H9 (cell line): Measurements from ENCODE around the gene FREM1. TPM values are rescaled to one million over a fixed set of nuclear protein-coding genes. Genes with fewer than 3 reads are reported as not detected.

ENCODE experiments used
- DNase-seq: peaks from one replicate; pipeline ENCODE4 v3.0.0-alpha.2; 2017
- H2AFZ ChIP-seq: one replicate; pipeline ENCODE4 v1.6.1; 2013; ENCODE audit warnings: mild to moderate bottlenecking, low read length, control low read depth, moderate library complexity
- H2AK5ac ChIP-seq: 2 replicates; pipeline ENCODE4 v1.6.1; 2013; ENCODE audit warnings: low read length, control low read depth, mixed read lengths; ENCODE audit not compliant: insufficient read length
- H2BK120ac ChIP-seq: one replicate; pipeline ENCODE4 v1.6.1; 2013; ENCODE audit warnings: low read depth, mild to moderate bottlenecking, low read length, control low read depth, inconsistent platforms; ENCODE audit not compliant: poor library complexity, severe bottlenecking
- H2BK12ac ChIP-seq: 2 replicates; pipeline ENCODE4 v1.6.1; 2013; ENCODE audit warnings: low read length, control low read depth, mixed read lengths, low read depth; ENCODE audit not compliant: insufficient read length
- H2BK15ac ChIP-seq: 2 replicates; pipeline ENCODE4 v1.6.1; 2013; ENCODE audit warnings: low read depth, low read length, control low read depth
- H2BK20ac ChIP-seq: one replicate; pipeline ENCODE4 v1.6.1; 2013; ENCODE audit warnings: low read depth, mild to moderate bottlenecking, low read length, control low read depth, inconsistent platforms; ENCODE audit not compliant: poor library complexity, severe bottlenecking
- H2BK5ac ChIP-seq: 2 replicates; pipeline ENCODE4 v1.6.1; 2013; ENCODE audit warnings: low read length, control low read depth, mixed read lengths; ENCODE audit not compliant: insufficient read length
- H3K14ac ChIP-seq: 2 replicates; pipeline ENCODE4 v1.6.1; 2013; ENCODE audit warnings: low read length, control low read depth; ENCODE audit not compliant: insufficient read depth
- H3K18ac ChIP-seq: 2 replicates; pipeline ENCODE4 v1.6.1; 2013; ENCODE audit warnings: low read depth, mild to moderate bottlenecking, mixed read lengths, low read length, control low read depth; ENCODE audit not compliant: insufficient read length
- H3K23ac ChIP-seq: 2 replicates; pipeline ENCODE4 v1.6.1; 2013; ENCODE audit warnings: low read length, control low read depth, mixed read lengths, low read depth; ENCODE audit not compliant: insufficient read length
- H3K23me2 ChIP-seq: 2 replicates; pipeline ENCODE4 v1.6.1; 2013; ENCODE audit warnings: low read depth, mild to moderate bottlenecking, mixed read lengths, low read length, control low read depth; ENCODE audit not compliant: insufficient read length, poor library complexity, severe bottlenecking
- H3K27ac ChIP-seq: 2 replicates; pipeline ENCODE4 v1.5.1; 2013; ENCODE audit warnings: low read length, control low read depth, mixed read lengths, low read depth; ENCODE audit not compliant: insufficient read length
- H3K27me3 ChIP-seq: 2 replicates; pipeline ENCODE4 v1.6.1; 2013; ENCODE audit warnings: low read length, control low read depth, inconsistent platforms; ENCODE audit not compliant: insufficient read depth
- H3K4ac ChIP-seq: 2 replicates; pipeline ENCODE4 v1.6.1; 2013; ENCODE audit warnings: low read depth, mild to moderate bottlenecking, control low read depth, inconsistent platforms, low read length, moderate library complexity
- H3K4me1 ChIP-seq: 2 replicates; pipeline ENCODE4 v1.6.1; 2013; ENCODE audit warnings: low read length, control low read depth, inconsistent platforms; ENCODE audit not compliant: insufficient read depth
- H3K4me2 ChIP-seq: 2 replicates; pipeline ENCODE4 v1.6.1; 2013; ENCODE audit warnings: low read length, control low read depth, mixed read lengths; ENCODE audit not compliant: insufficient read length, insufficient read depth
- H3K56ac ChIP-seq: 2 replicates; pipeline ENCODE4 v1.6.1; 2013; ENCODE audit warnings: low read depth, mild to moderate bottlenecking, mixed read lengths, low read length, control low read depth; ENCODE audit not compliant: insufficient read length
- H3K79me1 ChIP-seq: 2 replicates; pipeline ENCODE4 v1.6.1; 2013; ENCODE audit warnings: low read depth, mild to moderate bottlenecking, moderate library complexity, low read length, control low read depth, inconsistent platforms; ENCODE audit not compliant: insufficient read depth, poor library complexity, severe bottlenecking
- H3K79me2 ChIP-seq: 2 replicates; pipeline ENCODE4 v1.6.1; 2013; ENCODE audit warnings: low read length, control low read depth, inconsistent platforms; ENCODE audit not compliant: insufficient read depth
- H3K9ac ChIP-seq: 2 replicates; pipeline ENCODE4 v1.6.1; 2013; ENCODE audit warnings: low read length, control low read depth, mixed read lengths; ENCODE audit not compliant: insufficient read length; ENCODE audit errors: extremely low read depth
- H3K9me3 ChIP-seq: one replicate; pipeline ENCODE4 v1.6.1; 2013; ENCODE audit warnings: low read depth, low read length, inconsistent platforms; ENCODE audit not compliant: control insufficient read depth
- H3T11ph ChIP-seq: one replicate; pipeline ENCODE4 v1.6.1; 2013; ENCODE audit warnings: mild to moderate bottlenecking, low read length, control low read depth, inconsistent platforms
- H4K20me1 ChIP-seq: one replicate; pipeline ENCODE4 v1.6.1; 2013; ENCODE audit not compliant: control insufficient read depth, insufficient read length, insufficient read depth
- H4K5ac ChIP-seq: 2 replicates; pipeline ENCODE4 v1.6.1; 2013; ENCODE audit warnings: low read depth, mild to moderate bottlenecking, mixed read lengths, low read length, control low read depth; ENCODE audit not compliant: insufficient read length
- H4K8ac ChIP-seq: replicated peaks from 2 replicates; pipeline ENCODE4 v1.6.1; 2013; ENCODE audit warnings: low read length, control low read depth, mixed read lengths, low read depth; ENCODE audit not compliant: insufficient read length
- H4K91ac ChIP-seq: 2 replicates; pipeline ENCODE4 v1.6.1; 2013; ENCODE audit warnings: low read depth, mild to moderate bottlenecking, moderate library complexity, mixed read lengths, low read length, control low read depth; ENCODE audit not compliant: insufficient read length
- H3K27ac Mint-ChIP-seq, 3 experiments: 2 replicates in 2 of 3; 3 replicates in 1 of 3; pipeline ENCODE4 v1.8.0; 2020 to 2021; ENCODE audit warnings: mixed read lengths in 3 of 3, mild to moderate bottlenecking in 1 of 3, moderate library complexity in 1 of 3
- H3K27me3 Mint-ChIP-seq: 2 replicates; pipeline ENCODE4 v1.8.0; 2021; ENCODE audit warnings: low read depth, mild to moderate bottlenecking, moderate library complexity, mixed read lengths
- H3K36me3 Mint-ChIP-seq, 3 experiments: 2 replicates in 2 of 3; 3 replicates in 1 of 3; pipeline ENCODE4 v1.8.0; 2020 to 2021; ENCODE audit warnings: low read depth in 3 of 3, mixed read lengths in 3 of 3; ENCODE audit not compliant: insufficient read depth in 1 of 3
- H3K4me1 Mint-ChIP-seq, 2 experiments: 2 replicates each; pipeline ENCODE4 v1.8.0; 2020; ENCODE audit warnings: mixed read lengths in 2 of 2
- H3K4me3 Mint-ChIP-seq, 2 experiments: 2 replicates in 1 of 2; 3 replicates in 1 of 2; pipeline ENCODE4 v1.8.0; 2020 to 2021; ENCODE audit warnings: mild to moderate bottlenecking in 2 of 2, mixed read lengths in 2 of 2, moderate library complexity in 1 of 2
- H3K9me3 Mint-ChIP-seq, 2 experiments: 2 replicates in 1 of 2; 3 replicates in 1 of 2; pipeline ENCODE4 v1.8.0; 2020; ENCODE audit warnings: mild to moderate bottlenecking in 2 of 2, mixed read lengths in 2 of 2, moderate library complexity in 1 of 2
- CTCF ChIP-seq: fragments of 200-600 bp; sonication (generic); conservative IDR thresholded peaks from 3 replicates; pipeline ENCODE4 v1.8.0; 2021; ENCODE audit warnings: antibody characterized with exemption, mild to moderate bottlenecking
- WGBS: extraction: QIAGEN DNeasy Blood & Tissue Kit; methylation state at CpG from one replicate; pipeline ENCODE4 v1.1.7; 2013; ENCODE audit warnings: missing lambda C conversion rate, low lambda C conversion rate, mixed read lengths; ENCODE audit not compliant: insufficient read length; ENCODE audit errors: extremely low coverage; 5-methylcytosine and 5-hydroxymethylcytosine counted together
- total RNA-seq: library from RNA; stranded (reverse); gene quantifications from 2 replicates; pipeline ENCODE4 v1.2.1, GENCODE V29; 2021

FREM1 gene
- total RNA-seq, 1 experiment from 2014 or later = 0.44 TPM

- H4K20me1 ChIP-seq = no peaks in the 10 kb centered on the region
- H3K23me2 ChIP-seq = no peaks in the 10 kb centered on the region
- no peaks in the 10 kb centered on the region for H3K79me2 ChIP-seq
- H4K5ac ChIP-seq = no peak overlapping the region
- no peak for DNase-seq
- no peak overlapping the region for H2AK5ac ChIP-seq
- peak overlapping the region in 1 of 2 experiments; percentile 16; a peak in 2 of 5 replicates for H3K4me3 Mint-ChIP-seq
- no peaks in the 10 kb centered on the region for H3K27me3 ChIP-seq
- H4K91ac ChIP-seq = no peak overlapping the region
- H3K79me1 ChIP-seq = no peaks in the 10 kb centered on the region
- no peaks in the 10 kb centered on the region for H3K9me3 ChIP-seq
- no peak overlapping the region for H4K8ac ChIP-seq
- no peak overlapping the region for H3K9ac ChIP-seq
- no peak overlapping the region for H3K18ac ChIP-seq
- H3K36me3 Mint-ChIP-seq = peaks cover 0 to 1% (median 0%) of the 10 kb centered on the region in 3 experiments; a peak in 2 of 7 replicates
- peak overlapping the region; percentile 73 for H2AFZ ChIP-seq
- H3K4me2 ChIP-seq = no peak overlapping the region
- H3T11ph ChIP-seq = no peak overlapping the region
- peak overlapping the region; percentile 10 to 55 (median 32); a peak in 4 of 7 replicates for H3K27ac Mint-ChIP-seq
- no peak overlapping the region for H2BK12ac ChIP-seq
- H3K27me3 Mint-ChIP-seq = no peaks in the 10 kb centered on the region
- no peak overlapping the region for H3K23ac ChIP-seq
- H3K9me3 Mint-ChIP-seq = no peaks in the 10 kb centered on the region
- H3K4me1 Mint-ChIP-seq = peaks cover 20 to 22% of the 10 kb centered on the region in 2 experiments
- H2BK15ac ChIP-seq = 0 out of 2 replicates have a peak overlapping the region, but pooled peaks have one; percentile 24
- no peak for TF ChIP-seq CTCF
- H3K4ac ChIP-seq = no peak overlapping the region
- H2BK120ac ChIP-seq = no peak overlapping the region
- H3K14ac ChIP-seq = 0 out of 2 replicates have a peak overlapping the region, but pooled peaks have one; percentile 29
- no peaks in the 10 kb centered on the region; the same call in 1 of the 2 replicates for H3K4me1 ChIP-seq
- WGBS = no CpG with 5 or more reads among the region's 9 CpGs
- no peak overlapping the region for H3K27ac ChIP-seq
- no peak overlapping the region for H2BK5ac ChIP-seq
- no peak overlapping the region for H2BK20ac ChIP-seq
- H3K56ac ChIP-seq = no peak overlapping the region
These were observed 160.5 kb downstream of the FREM1 start for GRCh38 chr9:14749741-14750211.
